ENCODE results near the gene ANTXR1.
A peak's percentile ranks its signal among the peaks of the same experiment; 100 is the strongest.
"Not testable (repeated sequence)": the region's sequence is repeated elsewhere in the genome, so short reads cannot be mapped to it uniquely, and the experiment has no call there.

The ANTXR1 gene

DNA sequence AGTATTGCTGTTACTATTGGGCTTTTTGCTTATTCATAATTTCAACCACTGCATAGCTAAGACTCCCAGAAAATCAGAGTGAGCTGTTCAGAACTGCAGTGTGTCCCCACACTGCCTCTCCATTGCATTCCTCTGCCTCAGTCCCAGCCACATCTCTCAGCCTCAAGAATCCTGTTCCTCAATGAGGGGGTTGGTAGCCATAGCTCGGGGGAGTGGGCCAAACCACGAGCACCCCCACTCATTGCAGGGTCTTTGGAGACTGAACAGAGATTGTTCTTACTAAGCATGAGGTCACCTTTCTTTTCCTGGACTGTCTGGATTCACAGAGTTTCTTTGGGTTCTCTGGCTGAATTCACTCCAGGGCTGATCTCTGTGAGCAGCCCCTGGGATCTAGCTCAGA lies 213.0 kb downstream of the ANTXR1 start:
- H3K4me3 ChIP-seq (ENCODE audit: low read depth, low read length), result no peak overlapping the region
- peak; percentile 54 for DNase-seq (ENCODE audit: low read depth)
- TF ChIP-seq, protein P1, sequence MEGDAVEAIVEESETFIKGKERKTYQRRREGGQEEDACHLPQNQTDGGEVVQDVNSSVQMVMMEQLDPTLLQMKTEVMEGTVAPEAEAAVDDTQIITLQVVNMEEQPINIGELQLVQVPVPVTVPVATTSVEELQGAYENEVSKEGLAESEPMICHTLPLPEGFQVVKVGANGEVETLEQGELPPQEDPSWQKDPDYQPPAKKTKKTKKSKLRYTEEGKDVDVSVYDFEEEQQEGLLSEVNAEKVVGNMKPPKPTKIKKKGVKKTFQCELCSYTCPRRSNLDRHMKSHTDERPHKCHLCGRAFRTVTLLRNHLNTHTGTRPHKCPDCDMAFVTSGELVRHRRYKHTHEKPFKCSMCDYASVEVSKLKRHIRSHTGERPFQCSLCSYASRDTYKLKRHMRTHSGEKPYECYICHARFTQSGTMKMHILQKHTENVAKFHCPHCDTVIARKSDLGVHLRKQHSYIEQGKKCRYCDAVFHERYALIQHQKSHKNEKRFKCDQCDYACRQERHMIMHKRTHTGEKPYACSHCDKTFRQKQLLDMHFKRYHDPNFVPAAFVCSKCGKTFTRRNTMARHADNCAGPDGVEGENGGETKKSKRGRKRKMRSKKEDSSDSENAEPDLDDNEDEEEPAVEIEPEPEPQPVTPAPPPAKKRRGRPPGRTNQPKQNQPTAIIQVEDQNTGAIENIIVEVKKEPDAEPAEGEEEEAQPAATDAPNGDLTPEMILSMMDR (IDR thresholded peaks at IDR 0.05; ENCODE audit: low read depth, low read length, missing control alignments), result no peak
- in situ Hi-C loops (cut with HindIII; ENCODE audit: low sequenced_read_pairs), result no loop called here

DNA sequence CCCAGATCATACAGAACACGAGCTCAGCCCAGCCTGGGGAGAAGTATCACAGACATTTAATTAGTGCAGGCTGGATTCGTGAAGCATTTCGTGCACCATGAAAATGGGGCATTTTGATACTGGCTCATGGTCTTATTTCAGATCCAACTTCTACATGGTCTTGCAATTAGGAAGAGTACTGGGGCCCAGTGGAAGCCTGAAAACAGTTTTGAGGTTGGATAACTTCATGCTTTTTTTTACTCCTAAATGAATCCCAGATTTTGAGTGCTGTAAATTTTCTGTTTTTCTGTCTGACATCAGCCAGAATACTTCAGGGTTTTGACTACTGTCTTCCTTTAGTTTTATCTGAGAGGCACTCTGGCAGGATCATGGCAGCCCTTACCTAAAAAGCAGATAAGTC lies 213.9 kb downstream of the ANTXR1 start:
- no peak for DNase-seq (ENCODE audit: low read depth)
- no peak overlapping the region for H3K4me3 ChIP-seq (ENCODE audit: low read depth, low read length)
- in situ Hi-C loops (cut with HindIII; ENCODE audit: low sequenced_read_pairs), result no loop called here
- TF ChIP-seq, protein P1 (IDR thresholded peaks at IDR 0.05; ENCODE audit: low read depth, low read length, missing control alignments), result no peak

DNA sequence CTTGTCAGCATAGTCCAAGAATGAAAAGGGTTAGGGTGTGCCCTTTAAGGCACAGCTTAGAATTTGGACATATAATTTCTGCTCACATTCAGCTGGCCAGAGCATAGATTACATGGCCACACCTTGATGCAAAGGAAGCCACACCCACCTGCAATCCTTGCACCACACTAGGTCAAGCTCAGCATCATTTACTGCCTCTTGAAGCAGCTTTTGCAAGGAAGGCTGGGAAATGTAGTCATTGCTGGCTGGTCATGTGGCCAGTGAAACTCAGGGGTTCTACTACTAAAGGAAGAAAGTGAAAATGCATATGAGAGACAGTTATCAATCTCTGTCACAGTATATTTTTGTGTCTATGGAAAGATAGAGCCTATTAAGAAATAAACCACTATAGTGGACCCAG lies 214.7 kb downstream of the ANTXR1 start:
- TF ChIP-seq, protein P1 (IDR thresholded peaks at IDR 0.05; ENCODE audit: low read depth, low read length, missing control alignments), result no peak
- H3K4me3 ChIP-seq (ENCODE audit: low read depth, low read length), result no peak overlapping the region
- in situ Hi-C loops (cut with HindIII; ENCODE audit: low sequenced_read_pairs), result no loop called here
- DNase-seq (ENCODE audit: low read depth), result no peak

DNA sequence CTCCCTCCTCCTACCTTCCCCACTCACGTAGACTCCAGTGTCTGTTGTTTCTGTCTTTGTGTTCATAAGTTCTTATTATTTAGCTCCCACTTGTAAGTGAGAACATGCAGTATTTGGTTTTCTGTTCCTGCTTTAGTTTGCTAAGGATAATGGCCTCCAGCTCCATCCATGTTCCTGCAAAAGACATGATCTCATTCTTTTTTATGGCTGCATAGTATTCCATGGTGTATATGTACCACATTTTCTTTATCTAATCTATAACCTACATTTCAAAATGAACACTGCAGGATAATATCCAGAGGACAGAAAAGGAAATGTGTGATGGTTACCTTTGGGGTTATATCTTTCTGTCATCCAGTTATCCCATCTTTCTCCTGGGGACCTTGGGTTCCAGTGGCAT lies 218.0 kb downstream of the ANTXR1 start:
- in situ Hi-C loops (cut with HindIII; ENCODE audit: low sequenced_read_pairs); DNase-seq (ENCODE audit: low read depth); H3K4me3 ChIP-seq (ENCODE audit: low read depth, low read length): not testable (repeated sequence)

DNA sequence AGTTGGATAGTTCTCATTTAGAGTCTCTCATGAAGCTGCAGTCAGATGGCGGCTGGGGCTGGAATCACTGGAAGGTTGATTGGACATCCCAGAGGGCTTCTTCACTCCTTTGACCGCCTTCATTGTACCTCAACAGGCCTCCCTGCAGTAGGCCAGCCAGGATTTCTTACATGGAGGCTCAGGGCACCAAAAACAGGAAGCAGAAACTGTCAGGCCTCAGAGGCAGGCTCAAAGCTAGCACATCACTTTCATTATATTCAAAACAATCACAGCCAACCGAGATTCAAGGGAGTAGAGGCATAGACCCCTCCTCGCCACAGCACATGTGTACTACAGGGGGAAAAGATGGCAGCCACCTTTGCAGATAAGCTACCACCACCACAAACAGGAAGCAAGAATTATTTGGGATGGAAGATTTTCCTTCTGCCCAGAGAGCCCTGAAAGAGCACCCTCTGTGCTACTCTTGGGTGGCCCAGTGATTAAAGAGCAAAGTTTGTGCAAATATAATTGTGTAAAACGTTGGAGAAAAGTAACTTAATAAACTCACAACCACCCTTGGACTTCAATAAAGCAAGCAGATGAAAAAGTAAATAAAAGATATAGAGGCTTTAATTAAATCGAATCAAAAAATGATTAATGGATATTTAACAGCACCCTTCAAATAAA lies 218.8 kb downstream of the ANTXR1 start:
- in situ Hi-C loops (cut with HindIII; ENCODE audit: low sequenced_read_pairs), result no loop called here
- TF ChIP-seq, protein P1 (IDR thresholded peaks at IDR 0.05; ENCODE audit: low read depth, low read length, missing control alignments), result no peak
- H3K4me3 ChIP-seq (ENCODE audit: low read depth, low read length), result no peak overlapping the region
- DNase-seq (ENCODE audit: low read depth), result no peak

DNA sequence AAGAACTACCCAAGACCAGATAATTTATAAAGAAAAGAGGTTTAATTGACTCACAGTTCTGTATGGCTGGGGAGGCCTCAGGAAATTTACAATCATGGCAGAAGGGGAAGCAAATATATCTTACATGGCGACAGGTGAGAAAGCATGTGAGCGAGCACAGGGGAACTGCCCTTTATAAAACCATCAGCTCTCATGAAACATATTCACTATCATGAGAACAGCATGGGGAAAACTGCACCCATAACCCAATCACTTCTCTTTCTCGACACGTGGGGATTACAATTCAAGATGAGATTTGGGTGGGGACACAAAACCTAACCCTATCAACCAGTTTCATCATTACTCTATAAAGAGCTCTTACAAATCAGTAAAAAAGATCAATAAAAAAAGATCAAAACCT lies 222.9 kb downstream of the ANTXR1 start:
- in situ Hi-C loops (cut with HindIII; ENCODE audit: low sequenced_read_pairs); H3K4me3 ChIP-seq (ENCODE audit: low read depth, low read length); DNase-seq (ENCODE audit: low read depth): not testable (repeated sequence)

DNA sequence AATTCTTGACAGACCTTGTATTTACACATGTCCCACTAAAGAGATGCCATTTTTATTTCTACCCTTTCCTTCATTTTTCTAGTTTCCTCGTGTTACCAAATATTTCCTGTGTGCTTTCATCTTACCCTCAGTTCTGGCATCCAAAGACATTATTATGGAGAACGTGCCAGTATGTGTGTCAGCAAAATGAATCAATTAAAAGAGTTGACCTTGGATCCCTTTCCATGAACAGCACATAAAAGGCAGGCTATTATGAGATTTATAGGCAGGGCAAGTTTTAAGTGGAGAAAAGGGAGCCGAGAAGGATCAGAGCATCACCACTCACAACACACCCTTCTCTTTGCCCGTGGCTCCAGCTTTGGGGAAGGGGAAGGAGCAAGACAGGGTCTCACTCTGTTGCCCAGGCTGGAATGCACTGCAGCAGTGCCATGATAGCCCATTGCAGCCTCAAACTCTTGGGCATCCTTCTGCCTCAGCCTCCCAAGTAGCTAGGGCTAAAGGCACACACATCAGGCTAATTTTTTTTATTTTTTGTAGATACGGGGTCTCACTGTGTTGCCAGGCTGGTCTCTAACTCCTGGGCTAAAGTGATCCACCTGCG lies 224.2 kb downstream of the ANTXR1 start:
- TF ChIP-seq, protein P1 (IDR thresholded peaks at IDR 0.05; ENCODE audit: low read depth, low read length, missing control alignments), result no peak
- no peak overlapping the region for H3K4me3 ChIP-seq (ENCODE audit: low read depth, low read length)
- in situ Hi-C loops (cut with HindIII; ENCODE audit: low sequenced_read_pairs), result no loop called here
- DNase-seq (ENCODE audit: low read depth), result no peak
